Stimulated activated CD8-positive, alpha-beta memory T cell treated with anti-CD3 and anti-CD28 coated beads, Interleukin-15, amount 100 ng/mL, for 4 hours (primary cell): ENCODE measurements around the gene TMCC1.

Source experiments
- DNase-seq, 2 donors: peaks; one replicate each; pipeline ENCODE4 v3.0.0-alpha.2; 2020; ENCODE audit warnings: low read depth in 2 of 2

Gene TMCC1

GRCh38 chr3:129598484-129598883 is 295.0 kb downstream of the TMCC1 start:
- no peak for DNase-seq

- DNase-seq = no peak
Measured at GRCh38 chr3:129598000-129598381, 295.5 kb downstream of the TMCC1 start.
